Heart right ventricle (tissue), 16 donors: ENCODE data around the gene ANKRD63. TPM values are rescaled to one million over a fixed set of nuclear protein-coding genes. Genes with fewer than 3 reads are reported as not detected.
A peak's percentile ranks its signal among the peaks of the same experiment; 100 is the strongest.

Experiments
- ATAC-seq, 8 donors: fragments of 200-7000 bp; cut with Tn5 transposase; one replicate each; pipeline ENCODE4 v1.9.1; 2020; ENCODE audit warnings: mild to moderate bottlenecking in 8 of 8, moderate library complexity in 8 of 8, moderate number of reproducible peaks in 1 of 8
- DNase-seq, 2 donors: peaks; one replicate each; pipeline ENCODE4 v3.0.0-alpha.2; 2020
- H3K27ac ChIP-seq, 10 donors: fragments of 200-600 bp; sonication (generic) in 2 of 10; one replicate each; pipeline versions ENCODE4 v1.5.0 to v1.8.0; 2020 to 2022; ENCODE audit warnings: mild to moderate bottlenecking in 3 of 10
- H3K27me3 ChIP-seq, 7 donors: fragments of 200-600 bp; one replicate each; pipeline ENCODE4 v1.8.0; 2021 to 2022; ENCODE audit warnings: mild to moderate bottlenecking in 2 of 7
- H3K36me3 ChIP-seq, 9 donors: fragments of 200-600 bp; sonication (generic) in 1 of 9; one replicate each; pipeline versions ENCODE4 v1.5.0 to v1.8.0; 2020 to 2022; ENCODE audit warnings: mild to moderate bottlenecking in 2 of 9
- H3K4me1 ChIP-seq, 9 donors: fragments of 200-600 bp; sonication (generic) in 1 of 9; one replicate each; pipeline versions ENCODE4 v1.5.0 to v1.8.0; 2020 to 2022; ENCODE audit warnings: mild to moderate bottlenecking in 4 of 9
- H3K4me3 ChIP-seq, 10 donors: fragments of 200-600 bp; sonication (generic) in 2 of 10; one replicate each; pipeline versions ENCODE4 v1.5.0 to v1.8.0; 2020 to 2022; ENCODE audit warnings: mild to moderate bottlenecking in 7 of 10, moderate library complexity in 2 of 10
- H3K9me3 ChIP-seq, 11 donors: fragments of 200-600 bp in 10 of 11; sonication (generic) in 2 of 11; one replicate each; pipeline versions ENCODE4 v1.5.0 to v1.8.0; 2013 to 2022; ENCODE audit warnings: mild to moderate bottlenecking in 2 of 11, control low read depth in 1 of 11, moderate library complexity in 1 of 11
- WGBS, 2 donors: extraction: QIAGEN DNeasy Blood & Tissue Kit; methylation state at CpG; one replicate each; pipeline ENCODE4 v1.1.7; 2013; ENCODE audit warnings: inconsistent platforms in 1 of 2; 5-methylcytosine and 5-hydroxymethylcytosine counted together
- intact Hi-C, 10 donors: fragments of 100-400 bp; cut with DNase I; formaldehyde crosslinking; loops; one replicate each; pipeline versions ENCODE4 v1.11.1 to v1.14.2; 2022
- polyA plus RNA-seq, 2 donors: library from polyadenylated mRNA; stranded (reverse); fragments of 200-250 nt; gene quantifications; one replicate each; pipeline ENCODE4 v1.2.3, GENCODE V29; 2013
- total RNA-seq, 10 donors: library from RNA; stranded (reverse); fragmentation: NEBNext Ultra II Directional in 3 of 10; extraction: Animal tissue kit (Norgen Biotek cat#: 25700) in 3 of 10; gene quantifications; one replicate each; pipeline versions ENCODE4 v1.2.1 to v1.2.4, GENCODE V29; 2021 to 2023
- TF ChIP-seq, protein P1 (sequence below), 9 donors: fragments of 200-600 bp; sonication (generic) in 2 of 9; IDR thresholded peaks; one replicate each; pipeline versions ENCODE4 v1.5.0 to v1.8.0; 2021 to 2022; ENCODE audit warnings: antibody characterized with exemption in 9 of 9, mild to moderate bottlenecking in 5 of 9, moderate library complexity in 1 of 9
- donor health status: Arrhythmogenic right ventricular cardiomyopathy.
- donor health status: ischemic (EF 13 %, LVEDD 7.1; RV severe dilation, severe dysfunction).
- donor health status: healthy with polysubstance abuse.
- donor health status: DM: no; HTN: yes; CAD: no.
- donor health status: DM: no; HTN: no; CAD: no.
- donor health status: ischemic (EF 25% LVEDD 6.9; RV normal size, moderate dysfunction).
- donor health status: ischemic (EF 25% LVEDD 5.7; RV mildly dilated, moderate dysfunction).
- donor health status: healthy.
- donor health status: DM: yes; HTN: yes; CAD: no.
- donor health status: Ischemic cardiomyopathy.
- donor health status: ischemic (EF 35%, LVEDD 5.7; RV mildly dilated, moderate dysfunction).
- donor health status: nonischemic (EF 11% LVEDD 7.7; RV severe dilation, severe dysfunction).
- donor health status: DM: yes; HTN: yes; CAD: no.
- donor health status: PGD.
- donor health status: ischemic (EF 29% LVEDD 5.4; RV normal size, mild dysfunction).
- donor health status: nonischemic (EF 23%, LVEDD 6.1; RV moderate dilation, normal function).

The ANKRD63 gene
- total and polyA plus RNA-seq, 12 donors: 0.26 to 1.9 (median 0.44) TPM; not detected in 8

DNA sequence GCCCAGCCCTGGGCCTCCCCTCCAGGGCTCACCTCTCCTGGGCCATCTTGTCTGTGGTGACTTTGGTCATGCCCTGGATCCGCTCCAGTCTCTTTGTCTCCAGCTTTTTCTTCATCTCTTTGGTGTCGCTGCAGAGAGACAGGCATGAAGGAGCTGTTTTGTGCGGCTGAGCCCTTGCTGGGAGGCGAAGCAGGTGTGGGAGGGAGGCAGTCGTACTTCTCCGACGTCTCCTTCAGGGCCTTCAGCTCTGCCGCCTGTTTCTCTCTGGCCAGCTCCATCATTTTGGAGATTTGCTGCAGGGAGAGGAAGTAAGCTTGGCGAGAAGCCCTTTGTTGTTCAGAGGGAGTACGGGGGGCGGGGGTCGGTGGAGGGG, 7.7 kb upstream of the ANKRD63 start:
- TF ChIP-seq, protein P1, sequence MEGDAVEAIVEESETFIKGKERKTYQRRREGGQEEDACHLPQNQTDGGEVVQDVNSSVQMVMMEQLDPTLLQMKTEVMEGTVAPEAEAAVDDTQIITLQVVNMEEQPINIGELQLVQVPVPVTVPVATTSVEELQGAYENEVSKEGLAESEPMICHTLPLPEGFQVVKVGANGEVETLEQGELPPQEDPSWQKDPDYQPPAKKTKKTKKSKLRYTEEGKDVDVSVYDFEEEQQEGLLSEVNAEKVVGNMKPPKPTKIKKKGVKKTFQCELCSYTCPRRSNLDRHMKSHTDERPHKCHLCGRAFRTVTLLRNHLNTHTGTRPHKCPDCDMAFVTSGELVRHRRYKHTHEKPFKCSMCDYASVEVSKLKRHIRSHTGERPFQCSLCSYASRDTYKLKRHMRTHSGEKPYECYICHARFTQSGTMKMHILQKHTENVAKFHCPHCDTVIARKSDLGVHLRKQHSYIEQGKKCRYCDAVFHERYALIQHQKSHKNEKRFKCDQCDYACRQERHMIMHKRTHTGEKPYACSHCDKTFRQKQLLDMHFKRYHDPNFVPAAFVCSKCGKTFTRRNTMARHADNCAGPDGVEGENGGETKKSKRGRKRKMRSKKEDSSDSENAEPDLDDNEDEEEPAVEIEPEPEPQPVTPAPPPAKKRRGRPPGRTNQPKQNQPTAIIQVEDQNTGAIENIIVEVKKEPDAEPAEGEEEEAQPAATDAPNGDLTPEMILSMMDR (IDR thresholded peaks at IDR 0.05): no peak
- no peak for ATAC-seq
- no peak overlapping the region for H3K27ac ChIP-seq
- H3K4me1 ChIP-seq: peaks cover 7 to 45% (median 34%) of the 10 kb centered on the region in 9 donors
- DNase-seq: no peak
- intact Hi-C loops: no loop called here
- H3K9me3 ChIP-seq: no peaks in the 10 kb centered on the region
- peaks cover 0 to 75% (median 0%) of the 10 kb centered on the region in 9 donors for H3K36me3 ChIP-seq
- peaks cover 0 to 23% (median 10%) of the 10 kb centered on the region in 7 donors for H3K27me3 ChIP-seq
- WGBS, 2 donors: 38 to 55% methylated on average over 10 to 12 of the region's 12 CpGs
- peak overlapping the region in 5 of 10 donors; percentile 31 to 56 (median 42) for H3K4me3 ChIP-seq

DNA sequence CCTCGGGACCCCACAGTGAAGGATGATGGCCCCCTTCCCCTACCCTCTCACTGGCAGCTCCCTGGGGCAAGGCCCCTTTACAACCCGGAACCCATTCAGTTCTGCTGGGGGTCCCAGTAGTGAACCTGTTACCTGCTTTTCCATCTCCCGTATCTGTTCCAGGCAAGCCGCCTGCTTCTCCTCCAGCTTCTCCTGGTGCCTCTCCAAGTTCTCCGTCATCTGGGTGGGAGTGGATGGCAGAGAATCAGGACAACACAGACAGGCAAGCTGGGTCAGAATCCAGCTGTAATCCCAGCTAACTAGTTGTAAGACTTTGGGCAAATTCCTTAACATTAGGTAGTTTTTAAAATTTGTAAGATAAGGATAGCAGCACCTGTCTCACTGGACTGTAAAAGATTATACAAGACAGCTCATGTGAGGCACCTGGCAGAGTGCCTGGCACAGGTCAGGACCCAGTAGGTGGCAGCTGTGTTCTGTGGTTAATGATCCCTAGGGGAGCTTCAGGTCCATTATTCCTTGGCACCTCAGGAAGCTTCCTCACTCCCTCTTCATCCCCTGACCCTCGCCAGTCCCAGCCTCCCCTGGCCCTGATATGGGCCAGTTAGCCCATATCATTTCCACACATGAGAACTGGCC, 6.4 kb upstream of the ANKRD63 start:
- TF ChIP-seq, protein P1 (IDR thresholded peaks at IDR 0.05): peak in 4 of 9 donors; percentile 16 to 41 (median 30)
- Histone ChIP-seq H3K4me1 (peaks cover 7 to 45% (median 31%) of the 10 kb centered on the region in 9 donors), H3K4me3 (no peak overlapping the region), H3K27me3 (peaks cover 0 to 22% (median 12%) of the 10 kb centered on the region in 7 donors), H3K9me3 (no peaks in the 10 kb centered on the region), H3K36me3 (peaks cover 0 to 63% (median 0%) of the 10 kb centered on the region in 9 donors), H3K27ac (no peak overlapping the region)
- intact Hi-C loops: no loop called here
- DNase-seq (no peak), ATAC-seq (peak in 3 of 8 donors; percentile 21 to 32 (median 21))
- 53 to 65% methylated on average over 6 of the region's 6 CpGs for WGBS, 2 donors

DNA sequence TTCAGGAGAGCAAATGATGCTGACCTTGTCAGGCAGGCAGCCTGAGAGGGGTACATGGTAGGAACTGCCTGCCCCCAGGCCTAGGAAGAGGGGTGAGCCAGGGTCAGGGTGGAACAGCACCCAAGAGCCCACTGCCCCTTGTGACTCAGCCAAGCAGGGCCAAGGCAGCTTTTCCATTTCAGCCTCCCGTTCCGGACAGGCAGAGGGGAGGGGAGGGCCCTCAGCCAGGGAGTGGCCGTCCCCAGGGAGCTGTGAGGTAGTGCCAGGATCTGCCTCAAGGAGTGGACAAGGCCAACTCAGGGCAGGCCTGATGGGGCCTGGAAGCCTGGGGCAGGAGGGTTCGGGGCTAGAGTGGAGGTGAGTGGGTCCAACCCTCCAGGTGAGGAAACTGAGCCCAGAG, 5.1 kb upstream of the ANKRD63 start:
- DNase-seq (no peak), ATAC-seq (peak in 1 of 8 donors; percentile 17)
- TF ChIP-seq, protein P1 (IDR thresholded peaks at IDR 0.05): no peak
- Histone ChIP-seq H3K27ac (no peak overlapping the region), H3K36me3 (peaks cover 0 to 50% (median 0%) of the 10 kb centered on the region in 9 donors), H3K9me3 (no peaks in the 10 kb centered on the region), H3K27me3 (peaks cover 0 to 33% (median 23%) of the 10 kb centered on the region in 7 donors), H3K4me3 (no peak overlapping the region), H3K4me1 (peaks cover 9 to 48% (median 35%) of the 10 kb centered on the region in 9 donors)
- intact Hi-C loops: no loop called here
- WGBS, 2 donors: 64 to 66% methylated on average over 4 of the region's 4 CpGs

DNA sequence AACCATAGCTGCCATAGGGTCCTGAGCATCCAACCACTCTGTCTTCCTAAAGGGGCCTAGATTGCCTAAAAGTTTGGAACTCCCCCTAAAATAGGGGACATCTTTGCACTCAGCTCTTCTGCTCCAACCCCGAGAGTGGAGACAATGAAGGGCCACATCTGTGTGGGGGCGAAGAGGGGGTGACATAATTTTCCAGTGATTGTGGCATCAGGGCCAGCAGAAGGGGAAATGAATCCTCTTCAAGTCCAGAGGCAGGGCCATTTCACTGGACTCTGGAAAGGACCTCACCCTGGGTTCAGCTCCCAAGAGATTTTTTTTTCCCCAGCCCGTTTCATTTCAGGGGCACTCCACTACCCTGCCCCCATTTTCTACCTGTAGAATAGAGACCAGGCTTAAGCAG, 4.6 kb upstream of the ANKRD63 start:
- intact Hi-C loops: no loop called here
- peaks cover 0 to 45% (median 0%) of the 10 kb centered on the region in 9 donors for H3K36me3 ChIP-seq

More for the DNA sequence above, 4.6 kb upstream of the ANKRD63 start:
- 90 to 93% methylated on average over 3 of the region's 3 CpGs for WGBS, 2 donors
- peaks cover 4 to 38% (median 25%) of the 10 kb centered on the region in 7 donors for H3K27me3 ChIP-seq
- TF ChIP-seq, protein P1 (IDR thresholded peaks at IDR 0.05): no peak
- no peaks in the 10 kb centered on the region for H3K9me3 ChIP-seq
- ATAC-seq: no peak
- DNase-seq: no peak
- peaks cover 13 to 50% (median 39%) of the 10 kb centered on the region in 9 donors for H3K4me1 ChIP-seq
- H3K27ac ChIP-seq: no peak overlapping the region
- no peak overlapping the region for H3K4me3 ChIP-seq
